ENCODE data around the gene DDX24.

- TF ChIP-seq CTCF (conservative IDR thresholded peaks at IDR 0.05) (no peak), EZH2 (IDR thresholded peaks at IDR 0.05; ENCODE audit: low read depth) (no peak)
Measured at GRCh38 chr14:94031883-94032279, 49.1 kb downstream of the DDX24 start.
